Activated CD8-positive, alpha-beta T cell treated with anti-CD3 and anti-CD28 coated beads for 36 hours (primary cell): Measurements from ENCODE around the gene UNC50. TPM values are rescaled to one million over a fixed set of nuclear protein-coding genes. Genes with fewer than 3 reads are reported as not detected.

Experiments
- ATAC-seq: fragments of 200-7000 bp; cut with Tn5 transposase; one replicate; pipeline ENCODE4 v1.10.0; 2021; ENCODE audit warnings: mild to moderate bottlenecking, moderate library complexity
- CTCF ChIA-PET: fragments of 350-600 bp; sonication (Branson Sonifier 250); formaldehyde crosslinking; loops from one replicate; lab custom pipeline; 2021; ENCODE audit warnings: antibody characterized with exemption; lab: Charles Lee
- POLR2A ChIA-PET: fragments of 350-600 bp; sonication (Branson Sonifier 250); formaldehyde crosslinking; loops from one replicate; lab custom pipeline; 2021; ENCODE audit warnings: antibody characterized with exemption; lab: Charles Lee
- DNase-seq: peaks from one replicate; pipeline ENCODE4 v3.0.0-alpha.2; 2020
- H3K27ac Mint-ChIP-seq: one replicate; pipeline ENCODE4 v1.8.0; 2021; ENCODE audit warnings: mild to moderate bottlenecking, mixed read lengths
- H3K27me3 Mint-ChIP-seq: one replicate; pipeline ENCODE4 v1.8.0; 2021; ENCODE audit warnings: mixed read lengths
- H3K36me3 Mint-ChIP-seq: one replicate; pipeline ENCODE4 v1.8.0; 2021; ENCODE audit warnings: low read depth, mixed read lengths
- H3K4me1 Mint-ChIP-seq: one replicate; pipeline ENCODE4 v1.8.0; 2021; ENCODE audit warnings: low read depth, mixed read lengths
- H3K4me3 Mint-ChIP-seq: one replicate; pipeline ENCODE4 v1.8.0; 2021; ENCODE audit warnings: mild to moderate bottlenecking, moderate library complexity, mixed read lengths
- H3K9me3 Mint-ChIP-seq: one replicate; pipeline ENCODE4 v1.8.0; 2021; ENCODE audit warnings: mixed read lengths
- intact Hi-C: fragments of 100-400 bp; cut with micrococcal nuclease; formaldehyde crosslinking; loops from one replicate; pipeline ENCODE4 v1.10.0; 2022
- total RNA-seq, 2 experiments: library from RNA; stranded (reverse); gene quantifications; one replicate each; pipeline ENCODE4 v1.2.3, GENCODE V29; 2021
- TF ChIP-seq, protein P1 (sequence below): fragments of 200-600 bp; IDR thresholded peaks from one replicate; pipeline ENCODE4 v1.8.0; 2022; ENCODE audit warnings: antibody characterized with exemption, mild to moderate bottlenecking

Gene UNC50
- total RNA-seq, 2 experiments from 2014 or later: 24.8 to 28.3 TPM

- POLR2A ChIA-PET: no interaction called here
- Mint-ChIP-seq H3K27ac (no peak overlapping the region), H3K36me3 (peaks cover 15% of the 10 kb centered on the region)
Observed at GRCh38 chr2:98580656-98581284, 27.6 kb upstream of the UNC50 start.

DNA sequence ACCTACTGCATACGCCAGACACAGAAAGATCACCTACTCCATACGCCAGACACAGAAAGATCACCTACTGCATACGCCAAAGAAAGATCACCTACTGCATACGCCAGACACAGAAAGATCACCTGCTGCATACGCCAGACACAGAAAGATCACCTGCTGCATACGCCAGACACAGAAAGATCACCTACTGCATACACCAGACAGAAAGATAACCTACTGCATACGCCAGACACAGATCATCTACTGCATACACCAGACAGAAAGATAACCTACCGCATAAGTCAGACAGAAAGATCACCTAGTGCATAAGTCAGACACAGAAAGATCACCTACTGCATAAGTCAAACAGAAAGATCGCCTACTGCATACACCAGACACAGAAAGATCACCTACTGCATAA, 25.9 kb upstream of the UNC50 start:
- Mint-ChIP-seq H3K27ac (no peak overlapping the region), H3K36me3 (peaks cover 14% of the 10 kb centered on the region), H3K9me3 (no peaks in the 10 kb centered on the region), H3K4me3 (no peak overlapping the region), H3K27me3 (no peaks in the 10 kb centered on the region), H3K4me1 (no peaks in the 10 kb centered on the region)
- no peak for DNase-seq
- no peak for ATAC-seq
- ChIA-PET POLR2A (no interaction called here), CTCF (interaction anchor here (1.5 kb wide), 1 partner anchor 14 kb away, joined by 6 read pairs; no protein-coding TSS in a partner anchor)
- intact Hi-C loops: no loop called here
- TF ChIP-seq, protein P1, sequence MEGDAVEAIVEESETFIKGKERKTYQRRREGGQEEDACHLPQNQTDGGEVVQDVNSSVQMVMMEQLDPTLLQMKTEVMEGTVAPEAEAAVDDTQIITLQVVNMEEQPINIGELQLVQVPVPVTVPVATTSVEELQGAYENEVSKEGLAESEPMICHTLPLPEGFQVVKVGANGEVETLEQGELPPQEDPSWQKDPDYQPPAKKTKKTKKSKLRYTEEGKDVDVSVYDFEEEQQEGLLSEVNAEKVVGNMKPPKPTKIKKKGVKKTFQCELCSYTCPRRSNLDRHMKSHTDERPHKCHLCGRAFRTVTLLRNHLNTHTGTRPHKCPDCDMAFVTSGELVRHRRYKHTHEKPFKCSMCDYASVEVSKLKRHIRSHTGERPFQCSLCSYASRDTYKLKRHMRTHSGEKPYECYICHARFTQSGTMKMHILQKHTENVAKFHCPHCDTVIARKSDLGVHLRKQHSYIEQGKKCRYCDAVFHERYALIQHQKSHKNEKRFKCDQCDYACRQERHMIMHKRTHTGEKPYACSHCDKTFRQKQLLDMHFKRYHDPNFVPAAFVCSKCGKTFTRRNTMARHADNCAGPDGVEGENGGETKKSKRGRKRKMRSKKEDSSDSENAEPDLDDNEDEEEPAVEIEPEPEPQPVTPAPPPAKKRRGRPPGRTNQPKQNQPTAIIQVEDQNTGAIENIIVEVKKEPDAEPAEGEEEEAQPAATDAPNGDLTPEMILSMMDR: no peak

More at GRCh38 chr2:98580656-98581284, 27.6 kb upstream of the UNC50 start:
- DNase-seq (no peak), ATAC-seq (no peak)
- no peaks in the 10 kb centered on the region for H3K9me3 Mint-ChIP-seq
- H3K4me3 Mint-ChIP-seq: no peak overlapping the region
- H3K27me3 Mint-ChIP-seq: no peaks in the 10 kb centered on the region
- intact Hi-C loops: no loop called here
- CTCF ChIA-PET: interaction anchor here (1.7 kb wide), 1 partner anchor 12 kb away, joined by 6 read pairs; no protein-coding TSS in a partner anchor
- TF ChIP-seq, protein P1: no peak
- H3K4me1 Mint-ChIP-seq: no peaks in the 10 kb centered on the region

- H3K4me3 Mint-ChIP-seq: no peak overlapping the region
- H3K9me3 Mint-ChIP-seq: no peaks in the 10 kb centered on the region
- TF ChIP-seq, protein P1: no peak
- H3K27ac Mint-ChIP-seq: no peak overlapping the region
- no peaks in the 10 kb centered on the region for H3K27me3 Mint-ChIP-seq
- DNase-seq (no peak), ATAC-seq (no peak)
- ChIA-PET POLR2A (interaction anchor here (0.6 to 0.8 kb wide), 2 partner anchors 15 to 1639 kb away, joined by 3 to 4 read pairs; no protein-coding TSS in a partner anchor), CTCF (interaction anchor here (1.5 kb wide), 2 partner anchors 14 to 95 kb away, joined by 3 to 6 read pairs; no protein-coding TSS in a partner anchor)
- no peaks in the 10 kb centered on the region for H3K4me1 Mint-ChIP-seq
- H3K36me3 Mint-ChIP-seq: peaks cover 11% of the 10 kb centered on the region
- intact Hi-C loops: no loop called here
Observed at GRCh38 chr2:98583276-98583675, 25.1 kb upstream of the UNC50 start.

GRCh38 chr2:98583816-98584618, 24.4 kb upstream of the UNC50 start:
- Mint-ChIP-seq H3K27ac (no peak overlapping the region), H3K4me1 (peaks cover 3% of the 10 kb centered on the region), H3K4me3 (no peak overlapping the region), H3K27me3 (no peaks in the 10 kb centered on the region), H3K9me3 (no peaks in the 10 kb centered on the region), H3K36me3 (peaks cover 11% of the 10 kb centered on the region)
- ATAC-seq (no peak), DNase-seq (no peak)
- ChIA-PET POLR2A (interaction anchor here (0.6 to 0.8 kb wide), 2 partner anchors 16 to 1638 kb away, joined by 3 to 4 read pairs; no protein-coding TSS in a partner anchor), CTCF (interaction anchor here (1.4 to 3.1 kb wide), 6 partner anchors 9 to 199 kb away, joined by 3 to 8 read pairs (median 6); no protein-coding TSS in a partner anchor)
- TF ChIP-seq, protein P1: no peak
- intact Hi-C loops: no loop called here
